Trophoblast cell (in vitro differentiated cells and primary cell): ENCODE measurements around the gene MUSK. TPM values are rescaled to one million over a fixed set of nuclear protein-coding genes. Genes with fewer than 3 reads are reported as not detected.

Source experiments
- DNase-seq, 2 donors: peaks; one replicate each; pipeline ENCODE4 v3.0.0-alpha.2; 2016
- H2AFZ ChIP-seq: 2 replicates; pipeline ENCODE4 v1.6.1; 2013; ENCODE audit warnings: low read length, moderate library complexity, mild to moderate bottlenecking; ENCODE audit not compliant: insufficient read depth, poor library complexity
- H2AK5ac ChIP-seq: 2 replicates; pipeline ENCODE4 v1.6.1; 2013; ENCODE audit warnings: mild to moderate bottlenecking, low read length
- H2BK120ac ChIP-seq: 2 replicates; pipeline ENCODE4 v1.6.1; 2013; ENCODE audit warnings: low read length, mild to moderate bottlenecking, moderate library complexity; ENCODE audit not compliant: insufficient read depth, poor library complexity
- H2BK12ac ChIP-seq: 2 replicates; pipeline ENCODE4 v1.6.1; 2013; ENCODE audit warnings: mild to moderate bottlenecking, low read length, moderate library complexity
- H2BK5ac ChIP-seq: 2 replicates; pipeline ENCODE4 v1.6.1; 2013; ENCODE audit warnings: low read length, low read depth, moderate library complexity, mild to moderate bottlenecking; ENCODE audit not compliant: poor library complexity
- H3K14ac ChIP-seq: 2 replicates; pipeline ENCODE4 v1.6.1; 2013; ENCODE audit warnings: mild to moderate bottlenecking, low read length
- H3K18ac ChIP-seq: 2 replicates; pipeline ENCODE4 v1.6.1; 2013; ENCODE audit warnings: mild to moderate bottlenecking, low read length
- H3K23ac ChIP-seq: 2 replicates; pipeline ENCODE4 v1.6.1; 2013; ENCODE audit warnings: low read length
- H3K27ac ChIP-seq: 2 replicates; pipeline ENCODE4 v1.5.1; 2013; ENCODE audit warnings: low read depth, mild to moderate bottlenecking, inconsistent platforms, low read length, moderate library complexity
- H3K27me3 ChIP-seq: 2 replicates; pipeline ENCODE4 v1.6.1; 2013; ENCODE audit warnings: inconsistent platforms, mild to moderate bottlenecking, low read length, moderate library complexity; ENCODE audit not compliant: insufficient read depth
- H3K36me3 ChIP-seq, 2 experiments: 1 replicate in 1 of 2; 2 replicates in 1 of 2; pipeline ENCODE4 v1.6.1; 2013; ENCODE audit warnings: low read length in 2 of 2, mild to moderate bottlenecking in 2 of 2, moderate library complexity in 1 of 2; ENCODE audit not compliant: insufficient read depth in 2 of 2, control insufficient read depth in 1 of 2
- H3K4ac ChIP-seq: 2 replicates; pipeline ENCODE4 v1.6.1; 2013; ENCODE audit warnings: low read depth, mild to moderate bottlenecking, low read length, moderate library complexity
- H3K4me1 ChIP-seq, 2 experiments: 1 replicate in 1 of 2; 2 replicates in 1 of 2; pipeline ENCODE4 v1.6.1; 2013; ENCODE audit warnings: low read length in 2 of 2, mild to moderate bottlenecking in 2 of 2, moderate library complexity in 1 of 2; ENCODE audit not compliant: insufficient read depth in 2 of 2, control insufficient read depth in 1 of 2
- H3K4me2 ChIP-seq: 2 replicates; pipeline ENCODE4 v1.6.1; 2013; ENCODE audit warnings: inconsistent platforms, mild to moderate bottlenecking, low read length, moderate library complexity
- H3K4me3 ChIP-seq: 2 replicates; pipeline ENCODE4 v1.5.1; 2013; ENCODE audit warnings: mild to moderate bottlenecking, low read depth, low read length, inconsistent platforms
- H3K79me1 ChIP-seq: one replicate; pipeline ENCODE4 v1.6.1; 2013; ENCODE audit warnings: low read length
- H3K79me2 ChIP-seq: 2 replicates; pipeline ENCODE4 v1.6.1; 2013; ENCODE audit warnings: low read length, mild to moderate bottlenecking; ENCODE audit not compliant: control insufficient read depth, insufficient read depth, poor library complexity
- H3K9ac ChIP-seq: 2 replicates; pipeline ENCODE4 v1.6.1; 2013; ENCODE audit warnings: mild to moderate bottlenecking, low read length
- H3K9me3 ChIP-seq: 2 replicates; pipeline ENCODE4 v1.6.1; 2013; ENCODE audit warnings: low read depth, mild to moderate bottlenecking, control low read depth, inconsistent platforms, low read length; ENCODE audit not compliant: insufficient read depth
- H4K12ac ChIP-seq: 2 replicates; pipeline ENCODE4 v1.6.1; 2013; ENCODE audit warnings: low read depth, mild to moderate bottlenecking, low read length, moderate library complexity
- H4K8ac ChIP-seq: 2 replicates; pipeline ENCODE4 v1.6.1; 2013; ENCODE audit warnings: low read depth, mild to moderate bottlenecking, low read length, moderate library complexity
- H4K91ac ChIP-seq: one replicate; pipeline ENCODE4 v1.6.1; 2013; ENCODE audit warnings: low read depth, mild to moderate bottlenecking, low read length, moderate library complexity
- WGBS: extraction: QIAGEN DNeasy Blood & Tissue Kit; methylation state at CpG from one replicate; pipeline ENCODE4 v1.1.7; 2013; ENCODE audit warnings: missing lambda C conversion rate; ENCODE audit not compliant: insufficient read length, insufficient coverage; ENCODE audit errors: extremely low coverage; 5-methylcytosine and 5-hydroxymethylcytosine counted together
- polyA plus RNA-seq: library from polyadenylated mRNA; stranded (reverse); fragments of 200-250 nt; gene quantifications from 2 replicates; pipeline ENCODE4 v1.2.3, GENCODE V29; 2013

The MUSK gene
- polyA plus RNA-seq, result not detected in 2 replicates

DNA sequence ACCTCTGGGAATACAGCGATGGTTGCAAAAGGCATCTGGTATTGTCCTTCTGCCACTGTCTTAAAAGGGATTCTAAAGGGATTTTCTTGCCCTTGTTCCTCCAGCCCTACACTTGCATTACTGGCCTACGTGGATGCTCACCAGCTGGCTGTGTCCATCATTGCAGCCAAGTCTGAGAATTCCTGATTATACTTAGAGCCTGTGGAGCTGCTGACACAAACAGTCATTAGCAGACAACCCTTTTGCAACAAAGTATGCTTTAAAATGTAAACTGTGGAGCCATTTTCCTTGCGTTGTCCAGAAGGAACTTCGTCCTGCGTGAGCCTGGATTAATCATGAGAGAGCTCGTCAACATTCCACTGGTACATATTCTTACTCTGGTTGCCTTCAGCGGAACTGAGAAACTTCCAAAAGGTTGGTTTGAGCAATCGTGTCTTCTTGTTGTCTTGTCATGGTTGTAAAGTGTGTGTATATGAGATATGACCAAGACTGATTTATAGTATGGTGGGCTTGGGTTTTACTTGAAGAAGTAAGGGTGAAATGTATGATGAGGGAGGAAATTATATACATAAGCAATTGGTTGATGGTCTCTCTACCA, at the start of gene MUSK:
TSS of gene MUSK (plus strand) at position 222 of the 598 bp plus-strand sequence. CDS start at position 336, 114 bp downstream.
- Histone ChIP-seq H4K12ac (no peak within 1 kb of the TSS), H4K91ac (no peak within 1 kb of the TSS), H3K79me1 (no peaks in the 10 kb centered on the region), H3K9ac (no peak within 1 kb of the TSS), H3K23ac (no peak within 1 kb of the TSS), H4K8ac (no peak within 1 kb of the TSS), H3K4me2 (no peak within 1 kb of the TSS), H3K4ac (no peak within 1 kb of the TSS), H2AK5ac (no peak within 1 kb of the TSS), H3K79me2 (no peaks in the 10 kb centered on the region), H3K14ac (no peak within 1 kb of the TSS), H2BK5ac (no peak within 1 kb of the TSS), H3K4me3 (no peak within 1 kb of the TSS), H3K18ac (no peak within 1 kb of the TSS), H2BK12ac (no peak within 1 kb of the TSS), H3K27ac (no peak within 1 kb of the TSS), H2BK120ac (no peak within 1 kb of the TSS), H3K27me3 (no peaks in the 10 kb centered on the region), H3K9me3 (no peaks in the 10 kb centered on the region), H2AFZ (no peak within 1 kb of the TSS), H3K4me1 (no peaks in the 10 kb centered on the region), H3K36me3 (no peaks in the 10 kb centered on the region)
- WGBS, result no CpG with 5 or more reads among the region's 8 CpGs
- no peak for DNase-seq

DNA sequence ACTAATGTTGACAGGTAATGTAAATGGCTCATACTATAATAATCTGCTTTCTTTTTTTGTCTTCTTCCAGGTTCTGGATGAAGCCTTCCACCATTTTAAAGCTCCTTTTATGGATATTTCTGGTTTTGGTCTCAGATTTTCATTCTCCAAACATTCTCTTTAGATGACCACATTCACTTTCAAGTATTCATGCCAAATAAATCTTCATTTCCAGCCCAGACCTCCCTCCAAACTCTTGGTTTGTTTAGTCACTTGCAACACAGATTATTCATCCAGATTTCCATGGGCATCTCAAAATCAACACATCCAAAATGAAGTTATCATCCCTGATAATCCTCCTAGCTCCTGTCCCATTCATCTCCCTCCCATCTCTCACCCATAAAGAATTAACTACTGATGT, 48.8 kb upstream of the MUSK start:
- no peak overlapping the region for H3K27ac ChIP-seq
- H3K79me2 ChIP-seq, result no peaks in the 10 kb centered on the region

DNA sequence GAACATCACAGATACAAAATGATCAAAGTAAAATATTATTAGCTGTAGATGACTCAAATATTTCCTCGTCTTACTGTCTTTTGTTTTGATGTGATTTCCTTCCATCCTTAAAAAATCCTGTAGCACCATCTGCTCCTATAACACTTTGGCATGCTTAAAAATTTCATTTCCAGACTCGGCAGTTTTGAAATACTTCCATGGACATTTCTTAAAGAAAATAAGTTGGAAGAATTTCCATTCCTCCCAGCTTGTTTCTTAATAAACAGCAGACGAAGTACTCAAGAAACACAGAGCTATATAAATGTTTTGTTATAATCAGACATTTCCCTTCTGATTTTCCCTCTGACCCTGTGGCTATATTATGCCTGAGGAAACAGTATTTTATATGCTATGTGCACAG, 47.9 kb upstream of the MUSK start:
- H2BK120ac ChIP-seq, result no peak overlapping the region
- WGBS, result no CpG with 5 or more reads among the region's 3 CpGs

More for the DNA sequence above, 48.8 kb upstream of the MUSK start:
- Histone ChIP-seq H3K9ac (no peak overlapping the region), H2BK5ac (no peak overlapping the region), H3K14ac (no peak overlapping the region), H3K79me1 (no peaks in the 10 kb centered on the region), H2AFZ (no peak overlapping the region), H3K23ac (no peak overlapping the region), H3K27me3 (no peaks in the 10 kb centered on the region), H2BK120ac (no peak overlapping the region), H3K18ac (no peak overlapping the region), H4K12ac (no peak overlapping the region), H3K4me3 (no peak overlapping the region), H4K91ac (no peak overlapping the region), H4K8ac (no peak overlapping the region), H3K4ac (no peak overlapping the region), H2AK5ac (no peak overlapping the region), H2BK12ac (no peak overlapping the region), H3K9me3 (no peaks in the 10 kb centered on the region), H3K36me3 (no peaks in the 10 kb centered on the region), H3K4me1 (no peaks in the 10 kb centered on the region), H3K4me2 (no peak overlapping the region)
- no peak for DNase-seq

DNA sequence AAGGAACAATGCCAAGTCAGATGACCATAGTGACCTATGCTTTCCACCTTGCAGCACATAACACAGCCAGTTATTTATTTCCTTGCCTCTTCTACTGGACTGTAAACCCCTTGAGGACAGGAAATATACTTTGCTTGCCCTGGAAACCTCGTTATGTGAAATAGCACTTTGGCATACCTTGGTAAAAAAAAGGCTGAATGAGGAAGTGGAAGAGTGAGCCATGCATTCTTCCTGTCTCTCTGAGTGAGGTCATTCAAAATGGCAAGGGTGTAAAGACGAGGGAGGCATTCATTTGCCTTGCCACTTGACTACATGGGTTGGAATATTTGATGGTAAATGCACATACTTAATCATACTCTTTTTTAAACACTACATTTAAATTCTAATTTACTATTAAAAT, 46.2 kb upstream of the MUSK start:
- Histone ChIP-seq H2AK5ac (no peak overlapping the region), H3K9ac (no peak overlapping the region), H3K36me3 (no peaks in the 10 kb centered on the region), H3K18ac (no peak overlapping the region), H2AFZ (no peak overlapping the region), H3K14ac (no peak overlapping the region), H3K23ac (no peak overlapping the region), H4K12ac (no peak overlapping the region), H3K27me3 (no peaks in the 10 kb centered on the region), H3K4ac (no peak overlapping the region), H4K8ac (no peak overlapping the region), H2BK120ac (no peak overlapping the region), H3K79me2 (no peaks in the 10 kb centered on the region), H2BK12ac (no peak overlapping the region), H3K4me3 (no peak overlapping the region), H3K79me1 (no peaks in the 10 kb centered on the region), H3K27ac (no peak overlapping the region), H4K91ac (no peak overlapping the region), H3K4me2 (no peak overlapping the region), H3K9me3 (no peaks in the 10 kb centered on the region), H2BK5ac (no peak overlapping the region), H3K4me1 (no peaks in the 10 kb centered on the region)
- DNase-seq, result no peak
- no CpG with 5 or more reads among the region's 2 CpGs for WGBS

More for the DNA sequence above, 47.9 kb upstream of the MUSK start:
- H3K36me3 ChIP-seq, result no peaks in the 10 kb centered on the region
- H3K27me3 ChIP-seq, result no peaks in the 10 kb centered on the region
- H3K14ac ChIP-seq, result no peak overlapping the region
- H3K79me2 ChIP-seq, result no peaks in the 10 kb centered on the region
- no peak overlapping the region for H2BK5ac ChIP-seq
- no peaks in the 10 kb centered on the region for H3K9me3 ChIP-seq
- no peaks in the 10 kb centered on the region for H3K79me1 ChIP-seq
- no peak overlapping the region for H3K4me2 ChIP-seq
- no peak for DNase-seq
- no peak overlapping the region for H3K23ac ChIP-seq
- no peaks in the 10 kb centered on the region for H3K4me1 ChIP-seq
- H3K27ac ChIP-seq, result no peak overlapping the region
- no peak overlapping the region for H4K8ac ChIP-seq
- H3K9ac ChIP-seq, result no peak overlapping the region
- no peak overlapping the region for H3K4ac ChIP-seq
- no peak overlapping the region for H2AFZ ChIP-seq
- H3K4me3 ChIP-seq, result no peak overlapping the region
- H4K12ac ChIP-seq, result no peak overlapping the region
- no peak overlapping the region for H2AK5ac ChIP-seq
- no peak overlapping the region for H2BK12ac ChIP-seq
- H3K18ac ChIP-seq, result no peak overlapping the region
- H4K91ac ChIP-seq, result no peak overlapping the region
